COLO668 (cell line): ENCODE measurements around the gene CPZ.
A peak's percentile ranks its signal among the peaks of the same experiment; 100 is the strongest.

Source experiments
- DNase-seq: peaks from one replicate; lab custom pipeline; 2025; ENCODE audit not compliant: unreplicated experiment; lab: John Stamatoyannopoulos, UW

Gene CPZ

DNA sequence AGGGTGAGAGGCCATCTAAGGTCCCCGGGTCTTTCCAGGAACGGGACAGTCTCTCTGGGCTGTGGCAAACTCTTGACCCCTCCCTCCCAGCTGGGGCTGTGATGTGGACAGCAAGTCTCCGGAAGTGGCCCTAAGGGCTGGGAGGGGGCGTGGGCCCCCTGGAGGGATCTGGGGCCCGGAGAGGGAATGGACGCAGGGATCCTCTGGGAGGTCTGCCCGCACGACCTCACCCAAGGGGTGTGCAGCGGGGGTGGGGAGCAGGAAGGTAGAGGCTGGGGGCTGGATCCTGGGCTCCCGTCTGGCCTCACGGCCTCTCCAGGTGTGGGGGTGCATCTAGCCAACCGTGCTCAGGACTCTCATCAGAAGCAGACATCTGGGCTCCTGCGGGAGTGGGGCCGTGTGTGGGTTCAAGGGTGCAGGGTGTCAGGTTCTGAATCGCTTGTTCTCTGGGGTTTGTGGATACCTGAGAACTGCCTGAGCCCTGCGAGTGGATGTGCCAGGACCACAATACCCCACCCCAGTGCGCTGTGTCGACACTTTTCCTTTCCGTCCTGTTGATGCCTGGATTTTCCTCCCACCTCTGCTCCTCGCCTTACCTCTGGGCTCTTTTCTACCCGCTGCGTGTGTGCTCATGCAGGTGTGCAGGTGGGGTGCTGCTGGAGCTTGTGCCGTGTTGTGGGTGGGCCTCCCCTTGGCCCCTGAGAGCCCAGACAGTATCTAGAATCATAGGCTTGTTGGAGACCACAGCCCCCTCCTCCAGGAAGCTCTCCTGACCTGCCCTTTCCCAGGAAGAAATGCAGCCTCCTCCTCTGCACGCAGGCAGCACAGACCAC is 915 bp downstream of the CPZ start:
- DNase-seq = no peak

DNA sequence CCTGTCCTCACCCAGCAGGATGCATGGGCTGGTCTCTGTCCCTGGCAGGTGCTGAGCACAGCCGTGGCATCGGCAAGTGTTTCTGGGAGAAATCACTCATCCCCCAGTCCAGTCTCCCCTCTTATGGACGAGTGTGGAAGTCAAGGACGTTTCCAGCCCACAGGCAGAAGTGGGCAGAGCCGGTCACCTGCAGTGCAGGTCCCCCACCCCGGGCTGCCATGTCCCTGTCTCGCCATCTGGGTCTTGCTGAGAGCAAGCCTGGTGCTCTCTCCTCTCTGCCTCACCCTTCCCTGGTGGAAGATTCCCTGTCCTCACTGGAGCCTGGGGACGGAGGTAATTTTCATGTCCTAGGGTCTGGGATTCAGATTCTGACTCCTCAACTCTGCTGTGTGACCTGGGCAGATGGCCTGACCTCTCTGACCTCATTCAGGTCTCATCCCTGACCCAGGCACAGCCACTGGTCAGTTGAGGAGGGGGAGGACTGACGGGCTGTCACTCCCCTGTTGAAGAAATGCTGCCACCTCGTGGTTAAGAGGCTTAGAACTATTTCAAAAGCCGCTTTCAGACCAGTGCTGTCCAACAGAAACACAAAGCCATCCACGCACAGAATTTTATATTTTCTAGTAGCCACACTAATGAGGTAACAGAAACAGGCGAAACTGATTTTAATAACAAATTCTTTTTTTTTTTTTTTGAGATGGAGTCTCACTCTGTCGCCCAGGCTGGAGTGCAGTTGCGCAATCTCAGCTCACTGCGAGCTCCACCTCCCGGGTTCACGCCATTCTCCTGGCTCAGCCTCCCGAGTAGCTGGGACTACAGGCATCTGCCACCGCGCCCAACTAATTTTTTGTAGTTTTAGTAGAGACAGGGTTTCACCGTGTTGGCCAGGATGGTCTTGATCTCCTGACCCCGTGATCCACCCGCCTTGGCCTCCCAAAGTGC is 1.8 kb downstream of the CPZ start:
- DNase-seq = peak; percentile 26

GRCh38 chr4:8595237-8596087 is 2.9 kb downstream of the CPZ start:
- peak; percentile 15 for DNase-seq

GRCh38 chr4:8596891-8597290 is 4.3 kb downstream of the CPZ start:
- no peak for DNase-seq

- DNase-seq = no peak
Observed at GRCh38 chr4:8597319-8597718, 4.8 kb downstream of the CPZ start.

DNA sequence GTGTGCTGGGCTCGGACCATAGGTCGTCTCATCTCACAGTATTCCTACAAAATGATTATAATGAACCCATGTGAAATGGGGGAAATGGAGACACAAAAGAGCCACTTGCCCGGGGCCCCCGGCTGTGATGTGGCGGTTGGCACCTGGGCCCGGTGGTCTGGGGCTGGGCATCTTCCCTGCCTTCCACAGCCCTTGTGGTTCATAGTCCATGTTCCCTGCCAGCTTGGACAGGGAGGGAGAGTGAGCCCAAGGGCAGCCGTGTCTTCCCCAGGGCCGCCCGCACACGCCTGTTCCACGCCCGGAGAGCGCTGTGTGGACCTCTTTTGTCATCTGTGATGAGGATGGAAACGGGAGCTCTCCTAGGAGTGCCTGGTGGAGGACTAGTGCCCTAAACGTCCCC is 5.2 kb downstream of the CPZ start:
- no peak for DNase-seq

GRCh38 chr4:8598391-8599090 is 6.0 kb downstream of the CPZ start:
- no peak for DNase-seq

DNA sequence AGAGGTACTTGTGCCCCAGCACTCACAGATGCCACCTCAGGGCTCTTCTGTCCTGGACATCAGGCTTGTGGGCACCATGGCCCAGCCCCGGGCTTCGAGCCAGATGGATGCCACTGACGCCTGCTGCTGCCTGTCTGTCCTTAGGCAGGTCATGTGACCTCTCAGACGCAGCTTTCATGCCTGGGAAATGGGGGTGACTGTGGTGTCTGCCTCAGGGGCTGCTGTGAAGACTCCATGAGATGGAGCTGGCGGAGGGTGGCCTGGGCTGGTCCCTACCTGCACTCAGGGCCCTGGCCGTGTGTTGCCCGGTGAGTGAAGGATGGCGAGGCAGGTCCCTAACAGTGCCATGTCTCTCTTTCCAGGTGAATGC is 6.5 kb downstream of the CPZ start:
- no peak for DNase-seq

GRCh38 chr4:8599657-8600056 is 7.1 kb downstream of the CPZ start:
- no peak for DNase-seq

- no peak for DNase-seq
Observed at GRCh38 chr4:8600266-8600665, 7.7 kb downstream of the CPZ start.

- no peak for DNase-seq
Observed at GRCh38 chr4:8600686-8601085, 8.1 kb downstream of the CPZ start.

GRCh38 chr4:8601086-8601485 is 8.5 kb downstream of the CPZ start:
- no peak for DNase-seq

DNA sequence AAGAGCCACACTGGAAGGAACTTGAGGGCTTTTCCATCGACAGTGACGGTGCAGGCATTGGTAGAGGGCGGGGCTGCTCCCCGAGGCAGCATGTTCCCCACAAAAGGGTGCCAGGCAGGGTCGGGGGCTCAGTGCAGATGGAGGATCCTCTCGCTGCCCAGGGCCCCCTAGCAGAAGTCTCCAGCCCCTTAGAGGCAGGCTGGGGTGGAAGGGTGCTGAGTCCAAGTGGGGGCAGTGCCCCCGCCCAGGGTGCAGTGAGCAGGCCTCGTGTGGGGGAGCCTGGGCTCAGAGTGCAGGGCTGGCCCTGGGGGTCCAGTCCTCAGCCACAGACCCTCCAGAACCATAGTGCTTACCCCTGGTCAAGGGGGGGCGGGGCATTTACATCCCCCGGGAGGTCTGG is 9.0 kb downstream of the CPZ start:
- DNase-seq = no peak

GRCh38 chr4:8602686-8603430 is 10.3 kb downstream of the CPZ start:
- DNase-seq = no peak

GRCh38 chr4:8603931-8604330 is 11.4 kb downstream of the CPZ start:
- no peak for DNase-seq

DNA sequence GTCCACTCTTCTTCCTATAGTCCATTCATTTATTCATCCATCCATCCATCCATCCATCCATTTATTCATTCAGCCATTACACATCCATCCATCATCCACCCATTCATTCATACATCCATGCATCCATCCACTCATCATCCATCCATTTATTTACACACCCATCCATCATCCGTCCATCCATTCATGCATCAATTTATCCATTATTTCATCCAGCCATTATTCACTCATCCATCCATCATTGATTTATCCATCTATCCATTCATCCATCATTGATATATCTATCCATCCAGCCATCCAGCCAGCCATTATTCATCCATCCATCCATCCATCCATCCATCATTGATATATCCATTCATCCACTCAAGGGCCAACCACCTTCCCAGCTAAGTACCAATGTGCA is 12.7 kb downstream of the CPZ start:
- DNase-seq = no peak

DNA sequence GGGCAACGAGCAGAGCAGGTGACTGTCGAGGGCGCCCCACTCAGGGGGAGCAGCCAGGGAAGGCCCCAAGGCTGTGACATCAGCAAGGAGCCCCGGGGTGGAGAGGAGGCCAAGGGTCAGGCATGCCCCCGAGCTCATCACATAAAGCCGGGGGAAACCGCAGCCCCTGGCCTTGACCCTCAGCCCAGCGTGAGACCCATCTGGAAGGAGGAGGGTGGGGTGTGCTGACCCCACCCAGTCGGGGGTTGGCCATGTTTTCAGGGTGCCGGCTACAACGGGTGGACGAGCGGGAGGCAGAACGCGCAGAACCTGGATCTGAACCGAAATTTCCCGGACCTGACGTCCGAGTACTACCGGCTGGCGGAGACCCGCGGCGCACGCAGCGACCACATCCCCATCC is 13.9 kb downstream of the CPZ start:
- no peak for DNase-seq

GRCh38 chr4:8606966-8607365 is 14.4 kb downstream of the CPZ start:
- DNase-seq = no peak

- DNase-seq = peak; percentile 11
Observed at GRCh38 chr4:8607603-8608481, 15.3 kb downstream of the CPZ start.
